A549 (cell line): ENCODE data around the gene AQP12B. TPM values are rescaled to one million over a fixed set of nuclear protein-coding genes. Genes with fewer than 3 reads are reported as not detected.
A peak's percentile ranks its signal among the peaks of the same experiment; 100 is the strongest.
"Not testable (repeated sequence)": the region's sequence is repeated elsewhere in the genome, so short reads cannot be mapped to it uniquely, and the experiment has no call there.

Source experiments
- ATAC-seq, 2 experiments: fragments of 200-7000 bp in 1 of 2; fragments of >200 bp in 1 of 2; cut with Nextera tagmentation in 1 of 2; cut with Tn5 transposase in 1 of 2; 3 replicates each; pipeline versions ENCODE4 v1.8.0 to v1.9.1; 2018 to 2020; ENCODE audit warnings: mild to moderate bottlenecking in 1 of 2, moderate library complexity in 1 of 2
- CTCF ChIA-PET: fragments of 300-600 bp; sonication (Branson Sonifier 250); formaldehyde crosslinking; extraction: SDS; loops from one replicate; lab custom pipeline; 2021; ENCODE audit warnings: antibody characterized with exemption, inconsistent platforms; lab: Yijun Ruan, JAX
- POLR2A ChIA-PET: fragments of 350-600 bp; formaldehyde crosslinking; extraction: SDS; loops from one replicate; lab custom pipeline; 2021; ENCODE audit warnings: antibody characterized with exemption, inconsistent platforms; lab: Yijun Ruan, JAX
- DNase-seq, 2 experiments: peaks; one replicate each; pipeline versions ENCODE4 v3.0.0 to v3.0.0-alpha.2; 2011 to 2016; ENCODE audit warnings: low read depth in 1 of 2, low spot score in 1 of 2
- FAIRE-seq: peaks from 2 replicates; lab custom pipeline; 2011; peaks lifted over from hg19 to GRCh38; lab: Jason Lieb, UNC
- H3K27ac ChIP-seq, 2 experiments: fragments of >200 bp; sonication (Bioruptor Twin); formaldehyde crosslinking; 3 replicates each; pipeline ENCODE4 v1.5.1; 2016 to 2017
- H3K4me1 ChIP-seq: fragments of >200 bp; sonication (Bioruptor Twin); formaldehyde crosslinking; 3 replicates; pipeline ENCODE4 v1.6.1; 2016
- H3K4me2 ChIP-seq: fragments of >200 bp; sonication (Bioruptor Twin); formaldehyde crosslinking; 3 replicates; pipeline ENCODE4 v1.6.1; 2016
- H3K4me3 ChIP-seq: fragments of >200 bp; sonication (Bioruptor Twin); formaldehyde crosslinking; 3 replicates; pipeline ENCODE4 v1.5.1; 2016
- H3K9me3 ChIP-seq: fragments of >200 bp; sonication (Bioruptor Twin); formaldehyde crosslinking; 3 replicates; pipeline ENCODE4 v1.6.1; 2016
- BHLHE40 ChIP-seq: IDR thresholded peaks from 2 replicates; pipeline ENCODE4 v1.6.1; 2012; ENCODE audit warnings: low read depth, low read length, inconsistent platforms
- CBX8 ChIP-seq: fragments of 200-600 bp; sonication (generic); IDR thresholded peaks from 2 replicates; pipeline ENCODE4 v1.6.1; 2016
- EHF ChIP-seq: fragments of 250-450 bp; sonication (Bioruptor Pico); IDR thresholded peaks from 2 replicates; pipeline ENCODE4 v1.5.0; 2020; ENCODE audit warnings: mild to moderate bottlenecking
- FOSB ChIP-seq: fragments of 250-450 bp; sonication (Bioruptor Pico); IDR thresholded peaks from 2 replicates; pipeline ENCODE4 v1.5.0; 2020; ENCODE audit warnings: mild to moderate bottlenecking, moderate library complexity
- GATA3 ChIP-seq: IDR thresholded peaks from 2 replicates; pipeline ENCODE4 v1.6.1; 2012; ENCODE audit warnings: borderline replicate concordance
- HMGXB4 ChIP-seq: fragments of 250-450 bp; sonication (Bioruptor Pico); IDR thresholded peaks from 2 replicates; pipeline ENCODE4 v1.5.0; 2021; ENCODE audit warnings: mild to moderate bottlenecking, moderate library complexity, borderline replicate concordance
- HOXB13 ChIP-seq: fragments of 250-450 bp; sonication (Bioruptor Pico); IDR thresholded peaks from 2 replicates; pipeline ENCODE4 v1.5.0; 2020; ENCODE audit warnings: low read depth, mild to moderate bottlenecking, moderate library complexity
- KDM5A ChIP-seq: fragments of 200-600 bp; sonication (generic); IDR thresholded peaks from 2 replicates; pipeline ENCODE4 v1.6.1; 2016; ENCODE audit warnings: antibody characterized with exemption, mild to moderate bottlenecking
- MAFK ChIP-seq: fragments of 450-650 bp; IDR thresholded peaks from 2 replicates; pipeline ENCODE4 v1.6.1; 2014; ENCODE audit not compliant: partially characterized antibody
- NPAS2 ChIP-seq: fragments of 250-450 bp; sonication (Bioruptor Pico); IDR thresholded peaks from 2 replicates; pipeline ENCODE4 v1.8.0; 2022; ENCODE audit warnings: mild to moderate bottlenecking, moderate library complexity, borderline replicate concordance
- PHF8 ChIP-seq: fragments of 200-600 bp; sonication (generic); IDR thresholded peaks from 2 replicates; pipeline ENCODE4 v1.6.1; 2016; ENCODE audit warnings: low read depth, mild to moderate bottlenecking, antibody characterized with exemption, moderate library complexity, borderline replicate concordance
- POLR2A ChIP-seq: IDR thresholded peaks from 2 replicates; pipeline ENCODE4 v1.6.1; 2012; ENCODE audit warnings: mild to moderate bottlenecking, low read length
- RNF2 ChIP-seq: fragments of 200-600 bp; sonication (generic); IDR thresholded peaks from 2 replicates; pipeline ENCODE4 v1.6.1; 2016; ENCODE audit warnings: low read depth, mild to moderate bottlenecking, antibody characterized with exemption, moderate library complexity, borderline replicate concordance
- SMC3 ChIP-seq: fragments of >200 bp; sonication (Bioruptor Twin); formaldehyde crosslinking; IDR thresholded peaks from 3 replicates; pipeline ENCODE4 v1.6.1; 2018; ENCODE audit warnings: inconsistent platforms
- ZC3H11A ChIP-seq: fragments of 450-650 bp; IDR thresholded peaks from 2 replicates; pipeline ENCODE4 v1.6.1; 2014; ENCODE audit warnings: antibody characterized with exemption, mild to moderate bottlenecking
- ZFP36 ChIP-seq: fragments of 450-650 bp; IDR thresholded peaks from 2 replicates; pipeline ENCODE4 v1.6.1; 2014; ENCODE audit warnings: borderline replicate concordance; ENCODE audit not compliant: partially characterized antibody
- WGBS: methylation state at CpG from one replicate; pipeline ENCODE4 v1.1.6; 2017; ENCODE audit errors: missing lambda C conversion rate; 5-methylcytosine and 5-hydroxymethylcytosine counted together
- polyA plus RNA-seq, 4 experiments: library from polyadenylated mRNA; depleted of rRNA in 3 of 4; stranded (reverse); fragments of >200 nt; fragmentation: RNase III in 1 of 4; extraction: RNeasy Plus Mini Kit Qiagen cat#74134 plus additional on column Dnase treatment in 1 of 4; gene quantifications; 2 replicates in 3 of 4; 3 replicates in 1 of 4; pipeline ENCODE4 v1.2.3, GENCODE V29; 2011 to 2017
- TF ChIP-seq, protein P1 (sequence below): IDR thresholded peaks from 2 replicates; pipeline ENCODE4 v1.6.1; 2012

The AQP12B gene
- polyA plus RNA-seq, 2 of the 4 experiments (the other 2 are of a cell fraction) = not detected

- FAIRE-seq = no peak
Observed at GRCh38 chr2:240701091-240701735, 18.5 kb upstream of the AQP12B start.

GRCh38 chr2:240700616-240701015, 17.9 kb upstream of the AQP12B start:
- 71% methylated on average over 20 of the region's 21 CpGs for WGBS
- H3K4me3 ChIP-seq, POLR2A ChIA-PET, DNase-seq, ATAC-seq, H3K9me3 ChIP-seq, FAIRE-seq, H3K4me2 ChIP-seq, H3K4me1 ChIP-seq, H3K27ac ChIP-seq: not testable (repeated sequence)
- CTCF ChIA-PET = interaction anchor here (0.9 to 1.5 kb wide), 2 partner anchors 11 to 60 kb away, joined by 3 read pairs; no protein-coding TSS in a partner anchor

More at GRCh38 chr2:240701091-240701735, 18.5 kb upstream of the AQP12B start:
- Histone ChIP-seq H3K9me3 (no peaks in the 10 kb centered on the region), H3K4me1 (no peaks in the 10 kb centered on the region), H3K4me2 (no peak overlapping the region), H3K4me3 (no peak overlapping the region), H3K27ac (no peak overlapping the region)
- WGBS = 89% methylated on average over 52 of the region's 67 CpGs
- no peak for DNase-seq
- ChIA-PET POLR2A (no interaction called here), CTCF (interaction anchor here (0.9 to 1.5 kb wide), 2 partner anchors 11 to 60 kb away, joined by 3 read pairs; no protein-coding TSS in a partner anchor)
- TF ChIP-seq KDM5A (no peak), EHF (no peak), HMGXB4 (no peak), NPAS2 (CRISPR knock-in tag) (no peak), SMC3 (no peak), ZFP36 (no peak), POLR2A (no peak), CBX8 (no peak), HOXB13 (CRISPR knock-in tag) (no peak), FOSB (CRISPR knock-in tag) (no peak), ZC3H11A (no peak), RNF2 (no peak), GATA3 (no peak), BHLHE40 (no peak), MAFK (no peak), PHF8 (no peak)
- TF ChIP-seq, protein P1, sequence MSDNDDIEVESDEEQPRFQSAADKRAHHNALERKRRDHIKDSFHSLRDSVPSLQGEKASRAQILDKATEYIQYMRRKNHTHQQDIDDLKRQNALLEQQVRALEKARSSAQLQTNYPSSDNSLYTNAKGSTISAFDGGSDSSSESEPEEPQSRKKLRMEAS = no peak
- no peak for ATAC-seq

- CTCF ChIA-PET = interaction anchor here (0.7 to 1.5 kb wide), 2 partner anchors 12 to 411 kb away, joined by 3 read pairs; no protein-coding TSS in a partner anchor
- FAIRE-seq, H3K4me3 ChIP-seq, H3K4me2 ChIP-seq, POLR2A ChIA-PET, ATAC-seq, H3K27ac ChIP-seq, H3K4me1 ChIP-seq, DNase-seq, H3K9me3 ChIP-seq: not testable (repeated sequence)
- 0% methylated on average over 1 of the region's 8 CpGs for WGBS
Observed at GRCh38 chr2:240699835-240700234, 17.1 kb upstream of the AQP12B start.

DNA sequence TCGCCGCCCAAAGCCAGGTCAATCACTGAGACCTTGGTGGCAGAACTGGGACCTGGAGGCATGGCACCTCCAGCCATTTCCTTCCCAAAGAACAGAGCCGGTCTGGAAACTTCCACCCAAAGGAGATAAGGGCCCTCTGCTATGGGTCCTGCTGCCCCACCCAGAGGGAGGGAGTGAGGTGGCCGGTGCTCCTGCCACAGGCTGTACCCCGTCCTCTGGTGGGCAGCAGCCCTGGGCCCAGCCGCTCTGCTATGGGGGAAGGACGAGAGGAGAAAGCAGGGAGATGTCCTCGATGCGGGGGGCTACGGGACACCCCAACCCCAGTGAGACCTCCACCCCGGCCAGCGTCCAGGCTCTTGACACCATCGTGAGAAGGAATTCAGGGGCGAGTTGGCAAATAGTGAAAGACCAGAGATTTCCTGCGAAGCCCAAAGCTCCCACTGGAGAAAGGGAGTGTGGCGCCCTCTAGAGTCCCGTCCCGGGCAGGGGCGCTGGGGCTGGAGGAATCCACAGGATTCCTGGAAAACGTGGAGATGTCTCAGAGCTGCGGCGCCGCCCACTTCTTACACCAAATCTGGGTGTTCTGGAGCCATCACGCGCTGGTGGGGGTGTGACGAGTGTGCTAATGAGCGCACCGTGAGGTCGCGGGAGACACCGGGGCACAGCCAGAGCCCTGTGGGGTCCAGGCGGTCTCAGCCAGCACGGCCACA, 16.3 kb upstream of the AQP12B start:
- 87% methylated on average over 6 of the region's 33 CpGs for WGBS
- POLR2A ChIA-PET, FAIRE-seq, H3K9me3 ChIP-seq, DNase-seq, H3K4me2 ChIP-seq, H3K4me3 ChIP-seq, CTCF ChIA-PET, H3K4me1 ChIP-seq, H3K27ac ChIP-seq: not testable (repeated sequence)
- peak; percentile 32 to 84; a peak in 3 of 6 replicates for ATAC-seq

- WGBS = no CpG with 5 or more reads among the region's 13 CpGs
Observed at GRCh38 chr2:240696469-240696868, 13.8 kb upstream of the AQP12B start.

DNA sequence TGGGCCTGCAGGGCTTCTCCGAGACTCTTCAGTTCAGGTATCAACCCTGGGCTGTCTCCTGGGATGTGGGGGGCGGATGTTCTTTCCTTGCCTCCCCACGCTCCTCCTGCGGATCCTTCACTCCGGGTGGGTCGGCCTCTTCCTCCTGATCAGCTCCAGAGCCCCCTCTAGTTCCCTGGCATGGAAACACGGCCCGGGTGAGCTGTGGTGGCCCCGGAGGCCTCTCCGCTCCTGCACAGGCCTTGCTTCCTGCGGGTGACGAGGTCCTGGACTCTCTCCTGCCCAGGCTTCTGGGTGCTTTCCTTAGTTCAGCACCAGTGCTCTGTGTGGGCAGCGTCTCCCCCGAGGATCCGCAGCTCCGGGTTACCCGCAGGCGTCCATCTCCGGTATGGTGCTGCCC, 12.9 kb upstream of the AQP12B start:
- FAIRE-seq, H3K4me1 ChIP-seq, CTCF ChIA-PET, DNase-seq, H3K27ac ChIP-seq, POLR2A ChIA-PET, H3K9me3 ChIP-seq, H3K4me2 ChIP-seq, H3K4me3 ChIP-seq: not testable (repeated sequence)
- no CpG with 5 or more reads among the region's 19 CpGs for WGBS
- ATAC-seq = peak in 1 of 2 experiments; percentile 8; a peak in 1 of 6 replicates

More at GRCh38 chr2:240696469-240696868, 13.8 kb upstream of the AQP12B start:
- ATAC-seq, CTCF ChIA-PET, H3K4me3 ChIP-seq, H3K27ac ChIP-seq, H3K4me1 ChIP-seq, DNase-seq, H3K9me3 ChIP-seq, POLR2A ChIA-PET, H3K4me2 ChIP-seq, FAIRE-seq: not testable (repeated sequence)

DNA sequence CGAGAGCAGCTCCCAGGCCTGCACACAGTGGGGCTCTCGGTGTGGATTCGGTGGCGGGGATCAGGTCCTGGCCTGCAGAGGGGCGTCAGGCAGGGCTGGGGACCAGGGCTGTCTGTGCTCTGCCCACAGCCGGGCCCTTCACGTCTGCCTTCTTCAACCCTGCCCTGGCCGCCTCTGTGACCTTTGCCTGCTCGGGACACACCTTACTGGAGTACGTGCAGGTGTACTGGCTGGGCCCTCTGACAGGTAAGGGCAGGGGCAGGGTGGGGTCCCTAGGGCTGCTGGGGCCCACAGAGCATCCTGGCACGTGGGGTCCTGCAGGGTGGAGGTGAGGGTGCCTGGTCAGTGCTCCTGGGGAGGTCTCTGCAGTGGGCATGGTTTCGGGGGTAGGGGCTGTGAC, 11.6 kb upstream of the AQP12B start:
- CTCF ChIA-PET, H3K4me3 ChIP-seq, H3K4me2 ChIP-seq, ATAC-seq, H3K4me1 ChIP-seq, POLR2A ChIA-PET, H3K9me3 ChIP-seq, FAIRE-seq, DNase-seq, H3K27ac ChIP-seq: not testable (repeated sequence)
- 40% methylated on average over 1 of the region's 12 CpGs for WGBS
